Transverse colon (tissue), 4 donors: ENCODE results near the gene DNAH1. TPM values are rescaled to one million over a fixed set of nuclear protein-coding genes. Genes with fewer than 3 reads are reported as not detected.

Experiments used
- DNase-seq: peaks from one replicate; pipeline ENCODE4 v3.0.0-alpha.2; 2019
- H3K27ac ChIP-seq, 4 donors: fragments of 200-600 bp; sonication (generic); 2 replicates each; pipeline ENCODE4 v1.5.1; 2016 to 2018; ENCODE audit warnings: inconsistent platforms in 4 of 4
- H3K27me3 ChIP-seq: fragments of 200-600 bp; sonication (generic); 2 replicates; pipeline ENCODE4 v1.5.1; 2017; ENCODE audit warnings: inconsistent platforms
- H3K36me3 ChIP-seq, 4 donors: fragments of 200-600 bp; sonication (generic); 2 replicates each; pipeline ENCODE4 v1.5.1; 2017 to 2019; ENCODE audit warnings: inconsistent platforms in 4 of 4
- H3K4me1 ChIP-seq, 4 donors: fragments of 200-600 bp; sonication (generic); 2 replicates each; pipeline ENCODE4 v1.5.1; 2017 to 2020; ENCODE audit warnings: inconsistent platforms in 4 of 4
- H3K4me3 ChIP-seq, 4 donors: fragments of 200-600 bp; sonication (generic); 1 replicate in 1 of 4; 2 replicates in 3 of 4; pipeline versions ENCODE4 v1.5.1 to v1.6.1; 2017 to 2019; ENCODE audit warnings: inconsistent platforms in 4 of 4
- H3K9me3 ChIP-seq, 2 donors: fragments of 200-600 bp; sonication (generic); 2 replicates each; pipeline ENCODE4 v1.5.1; 2017 to 2019; ENCODE audit warnings: inconsistent platforms in 2 of 2
- EP300 ChIP-seq: sonication (generic); formaldehyde crosslinking; IDR thresholded peaks from one replicate; pipeline ENCODE4 v1.6.1; 2017; ENCODE audit warnings: antibody characterized with exemption, low read depth
- POLR2A ChIP-seq: fragments of 450-650 bp; IDR thresholded peaks from one replicate; pipeline ENCODE4 v1.6.1; 2016; ENCODE audit warnings: antibody characterized with exemption, mild to moderate bottlenecking, moderate library complexity
- POLR2AphosphoS5 ChIP-seq, 3 donors: sonication (generic); formaldehyde crosslinking; IDR thresholded peaks; one replicate each; pipeline ENCODE4 v1.6.1; 2016; ENCODE audit warnings: antibody characterized with exemption in 3 of 3
- WGBS, 2 donors: methylation state at CpG; one replicate each; pipeline ENCODE4 v1.1.5; 2018; ENCODE audit warnings: low coverage in 1 of 2; 5-methylcytosine and 5-hydroxymethylcytosine counted together
- in situ Hi-C, 4 donors: fragments of 200-750 bp; cut with MboI; loops; one replicate each; pipeline versions ENCODE4 v1.15.0 to v1.15.1; 2017; ENCODE audit warnings: low sequenced_read_pairs in 3 of 4, low pct_ligation_motif_present in 1 of 4, low pct_unique_long_range_greater_than_20kb in 1 of 4
- intact Hi-C: fragments of 100-400 bp; cut with DNase I; formaldehyde crosslinking; loops from one replicate; pipeline ENCODE4 v1.15.1; 2023; ENCODE audit warnings: low total_unique reads
- total RNA-seq, 4 donors: library from RNA; depleted of rRNA; stranded (reverse); fragments of >200 nt; gene quantifications; one replicate each; pipeline ENCODE4 v1.1.0, GENCODE V29; 2016
- TF ChIP-seq, protein P1 (sequence below), 5 experiments: fragments of 200-600 bp in 3 of 5; fragments of 450-650 bp in 2 of 5; sonication (generic) in 3 of 5; IDR thresholded peaks; 1 replicate in 2 of 5; 2 replicates in 3 of 5; pipeline ENCODE4 v1.5.1; 2016 to 2017; ENCODE audit warnings: antibody characterized with exemption in 5 of 5, inconsistent platforms in 3 of 5, mild to moderate bottlenecking in 2 of 5, moderate library complexity in 1 of 5

Gene DNAH1
- total RNA-seq, 4 donors from 2014 or later: 17.6 to 102 (median 26.3) TPM

- H3K9me3 ChIP-seq: no peaks in the 10 kb centered on the region
- WGBS, 2 donors: 88 to 100% methylated on average over 2 to 6 of the region's 6 CpGs
- H3K36me3 ChIP-seq: no peaks in the 10 kb centered on the region
- TF ChIP-seq POLR2AphosphoS5 (IDR thresholded peaks at IDR 0.05): no peak
- TF ChIP-seq POLR2A: no peak
- no peak for TF ChIP-seq EP300
- TF ChIP-seq, protein P1, sequence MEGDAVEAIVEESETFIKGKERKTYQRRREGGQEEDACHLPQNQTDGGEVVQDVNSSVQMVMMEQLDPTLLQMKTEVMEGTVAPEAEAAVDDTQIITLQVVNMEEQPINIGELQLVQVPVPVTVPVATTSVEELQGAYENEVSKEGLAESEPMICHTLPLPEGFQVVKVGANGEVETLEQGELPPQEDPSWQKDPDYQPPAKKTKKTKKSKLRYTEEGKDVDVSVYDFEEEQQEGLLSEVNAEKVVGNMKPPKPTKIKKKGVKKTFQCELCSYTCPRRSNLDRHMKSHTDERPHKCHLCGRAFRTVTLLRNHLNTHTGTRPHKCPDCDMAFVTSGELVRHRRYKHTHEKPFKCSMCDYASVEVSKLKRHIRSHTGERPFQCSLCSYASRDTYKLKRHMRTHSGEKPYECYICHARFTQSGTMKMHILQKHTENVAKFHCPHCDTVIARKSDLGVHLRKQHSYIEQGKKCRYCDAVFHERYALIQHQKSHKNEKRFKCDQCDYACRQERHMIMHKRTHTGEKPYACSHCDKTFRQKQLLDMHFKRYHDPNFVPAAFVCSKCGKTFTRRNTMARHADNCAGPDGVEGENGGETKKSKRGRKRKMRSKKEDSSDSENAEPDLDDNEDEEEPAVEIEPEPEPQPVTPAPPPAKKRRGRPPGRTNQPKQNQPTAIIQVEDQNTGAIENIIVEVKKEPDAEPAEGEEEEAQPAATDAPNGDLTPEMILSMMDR (IDR thresholded peaks at IDR 0.05): no peak
- H3K4me1 ChIP-seq: no peaks in the 10 kb centered on the region
- in situ Hi-C loops: loop anchor here in 3 of 4 donors (25.0 kb wide), 2 partner anchors 90 to 315 kb away; partner anchors contain the start of genes PPM1M (in 2 of the 3), TLR9 (in 2 of the 3) and TWF2 (in 2 of the 3)
- no peak for DNase-seq
- intact Hi-C loops: no loop called here
- H3K27ac ChIP-seq: no peak overlapping the region
- no peaks in the 10 kb centered on the region for H3K27me3 ChIP-seq
- no peak overlapping the region for H3K4me3 ChIP-seq
Measured at GRCh38 chr3:52326976-52327375, 10.9 kb downstream of the DNAH1 start.

DNA sequence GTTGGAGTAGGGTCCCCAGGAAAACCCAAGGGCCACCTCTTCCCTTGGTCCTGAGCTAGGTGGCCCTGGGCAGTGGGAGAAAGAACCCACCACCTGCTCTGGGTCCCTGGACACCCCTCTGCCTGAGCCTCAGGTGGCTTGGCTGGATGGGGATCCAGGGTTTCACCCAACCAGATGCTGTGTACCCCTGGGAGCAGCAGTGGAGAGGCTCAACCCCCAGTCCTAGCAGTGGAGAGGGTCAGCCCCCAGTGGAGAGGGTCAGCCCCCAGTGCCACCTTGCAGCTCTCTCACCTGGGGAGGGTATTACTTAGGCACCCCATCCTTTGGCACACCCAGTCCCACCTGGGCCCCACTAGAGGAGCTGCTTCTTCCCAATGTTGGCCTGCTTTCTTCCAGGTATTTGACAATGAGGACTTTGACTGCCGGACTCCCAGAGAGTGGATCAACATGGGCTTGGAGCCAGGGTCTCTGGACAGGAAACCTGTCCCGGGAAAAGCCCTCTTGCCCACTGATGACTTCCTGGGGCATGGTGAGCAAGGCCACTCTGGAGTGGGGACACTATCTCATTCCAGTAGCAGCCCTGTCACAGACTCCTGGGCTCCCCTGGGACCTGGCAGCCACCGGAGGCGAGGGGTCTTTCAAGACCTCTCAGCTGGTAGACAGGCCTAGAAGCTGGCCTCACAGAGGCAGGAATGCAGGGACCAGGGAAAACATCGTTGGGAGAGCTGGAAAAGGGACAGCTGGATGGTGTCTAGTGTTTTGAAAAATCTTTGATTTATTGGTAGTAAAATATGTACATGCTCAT, 11.6 kb downstream of the DNAH1 start:
- no peaks in the 10 kb centered on the region for H3K27me3 ChIP-seq
- WGBS, 2 donors: 89% methylated on average over 5 of the region's 5 CpGs; no CpG with 5 or more reads in 1 of the 2 donors
- H3K9me3 ChIP-seq: no peaks in the 10 kb centered on the region
- no peak overlapping the region for H3K27ac ChIP-seq
- intact Hi-C loops: no loop called here
- H3K4me3 ChIP-seq: no peak overlapping the region
- no peaks in the 10 kb centered on the region for H3K4me1 ChIP-seq
- in situ Hi-C loops: loop anchor here in 3 of 4 donors (25.0 kb wide), 2 partner anchors 90 to 315 kb away; partner anchors contain the start of genes PPM1M (in 2 of the 3), TLR9 (in 2 of the 3) and TWF2 (in 2 of the 3)
- H3K36me3 ChIP-seq: no peaks in the 10 kb centered on the region
- no peak for TF ChIP-seq POLR2AphosphoS5 (IDR thresholded peaks at IDR 0.05)
- TF ChIP-seq EP300: no peak
- TF ChIP-seq POLR2A: no peak
- DNase-seq: no peak

DNA sequence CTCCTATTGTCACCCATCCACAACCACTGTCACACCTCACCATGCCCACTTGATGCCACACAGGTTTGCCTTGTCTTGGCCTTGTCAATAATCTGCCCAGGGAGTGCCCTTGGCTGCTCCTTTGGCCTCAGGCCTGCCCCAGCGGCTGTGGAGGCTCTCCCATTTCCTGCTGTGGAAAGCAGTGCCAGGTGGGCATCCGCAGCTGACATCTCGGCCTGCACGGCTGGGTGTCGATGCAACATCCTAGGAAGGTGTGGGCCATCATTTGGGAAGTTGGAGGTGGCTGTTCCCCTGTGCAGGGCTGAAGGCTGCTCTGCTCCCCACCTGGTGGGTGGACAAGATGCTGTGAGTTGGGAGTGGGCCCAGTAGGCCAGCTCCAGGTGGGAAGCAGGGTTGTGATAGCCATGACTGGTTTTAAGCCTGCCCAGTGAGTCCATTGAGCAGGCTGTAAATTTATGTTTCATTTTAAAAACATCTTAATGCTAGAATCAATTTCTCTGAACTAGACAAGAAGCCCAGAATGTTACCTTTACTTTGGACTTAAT, 12.5 kb downstream of the DNAH1 start:
- TF ChIP-seq EP300 (no peak), POLR2AphosphoS5 (IDR thresholded peaks at IDR 0.05) (no peak), POLR2A (no peak)
- TF ChIP-seq, protein P1 (IDR thresholded peaks at IDR 0.05): no peak
- WGBS, 2 donors: 95% methylated on average over 5 of the region's 5 CpGs; no CpG with 5 or more reads in 1 of the 2 donors

DNA sequence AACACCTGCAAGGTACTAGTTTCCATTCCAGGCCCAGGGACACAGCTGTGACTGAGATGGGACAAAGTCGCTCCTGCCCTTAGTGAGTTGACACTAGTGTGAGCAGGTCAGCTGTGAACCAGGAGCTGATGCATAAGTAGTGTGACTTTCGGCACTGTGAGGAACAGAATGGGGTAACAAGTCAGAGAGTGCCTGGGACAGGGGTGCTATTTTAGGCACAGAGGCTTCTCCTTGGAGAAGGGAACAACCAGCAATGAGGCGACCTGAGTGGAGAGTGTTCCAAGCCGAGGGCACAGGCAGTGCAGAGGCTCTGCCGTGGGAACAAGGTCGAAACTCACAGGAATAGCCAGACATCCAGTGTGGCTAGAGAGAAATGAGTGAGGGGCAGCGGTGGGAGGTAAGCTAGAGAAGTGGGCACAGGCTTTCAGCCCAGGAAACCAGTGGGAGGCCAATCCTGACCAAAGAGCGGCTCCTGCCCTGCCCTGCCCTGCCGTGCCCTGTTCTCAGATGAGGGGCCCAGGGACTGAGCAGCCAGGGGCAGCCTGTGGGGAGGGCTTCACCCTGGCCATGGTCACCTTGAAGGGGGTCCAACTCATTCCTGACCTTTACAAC, 14.2 kb downstream of the DNAH1 start:
- WGBS, 2 donors: 87 to 90% methylated on average over 6 to 9 of the region's 9 CpGs
- no peaks in the 10 kb centered on the region for H3K36me3 ChIP-seq
- H3K9me3 ChIP-seq: no peaks in the 10 kb centered on the region

More for the DNA sequence above, 12.5 kb downstream of the DNAH1 start:
- Histone ChIP-seq H3K9me3 (no peaks in the 10 kb centered on the region), H3K4me3 (no peak overlapping the region), H3K4me1 (no peaks in the 10 kb centered on the region), H3K27ac (no peak overlapping the region), H3K36me3 (no peaks in the 10 kb centered on the region), H3K27me3 (no peaks in the 10 kb centered on the region)
- in situ Hi-C loops (loop anchor here in 3 of 4 donors (25.0 kb wide), 2 partner anchors 91 to 316 kb away; partner anchors contain the start of genes PPM1M (in 2 of the 3), TLR9 (in 2 of the 3) and TWF2 (in 2 of the 3)), intact Hi-C loops (no loop called here)
- no peak for DNase-seq

More for the DNA sequence above, 14.2 kb downstream of the DNAH1 start:
- no peak overlapping the region for H3K27ac ChIP-seq
- H3K27me3 ChIP-seq: no peaks in the 10 kb centered on the region
- H3K4me3 ChIP-seq: no peak overlapping the region
- intact Hi-C loops: no loop called here
- no peaks in the 10 kb centered on the region for H3K4me1 ChIP-seq
- DNase-seq: no peak
- TF ChIP-seq EP300: no peak
- no peak for TF ChIP-seq POLR2A
- TF ChIP-seq, protein P1 (IDR thresholded peaks at IDR 0.05): no peak
- in situ Hi-C loops: loop anchor here in 3 of 4 donors (25.0 kb wide), 2 partner anchors 93 to 318 kb away; partner anchors contain the start of genes PPM1M (in 2 of the 3), TLR9 (in 2 of the 3) and TWF2 (in 2 of the 3)
